ENCODE data around the gene MICU1. TPM values are rescaled to one million over a fixed set of nuclear protein-coding genes. Genes with fewer than 3 reads are reported as not detected.
"Not testable (repeated sequence)": the region's sequence is repeated elsewhere in the genome, so short reads cannot be mapped to it uniquely, and the experiment has no call there.

Gene MICU1
- polyA plus RNA-seq, 3 donors, result 13.7 to 30.9 (median 27.8) TPM

GRCh38 chr10:72329290-72330068 lies 296.4 kb downstream of the MICU1 start:
- WGBS, 3 donors, result 69 to 73% (median 70%) methylated on average over 11 of the region's 11 CpGs

GRCh38 chr10:72328829-72329204 lies 297.1 kb downstream of the MICU1 start:
- H3K27ac ChIP-seq (ENCODE audit: low read depth, low read length), result no peak overlapping the region
- 36 to 53% (median 45%) methylated on average over 5 of the region's 5 CpGs for WGBS, 3 donors

More at GRCh38 chr10:72329290-72330068, 296.4 kb downstream of the MICU1 start:
- H3K27ac ChIP-seq (ENCODE audit: low read depth, low read length), result no peak overlapping the region

- WGBS, 3 donors, result 19 to 37% (median 30%) methylated on average over 14 of the region's 14 CpGs
- no peak overlapping the region for H3K27ac ChIP-seq (ENCODE audit: low read depth, low read length)
Measured at GRCh38 chr10:72328045-72328828, 297.6 kb downstream of the MICU1 start.

- not testable (repeated sequence) for H3K27ac ChIP-seq (ENCODE audit: low read depth, low read length)
- 73 to 85% (median 74%) methylated on average over 32 of the region's 32 CpGs for WGBS, 3 donors
Measured at GRCh38 chr10:72326665-72327603, 298.9 kb downstream of the MICU1 start.

GRCh38 chr10:72325243-72326175 lies 300.4 kb downstream of the MICU1 start:
- WGBS, 3 donors, result 53 to 69% (median 63%) methylated on average over 40 to 49 of the region's 49 CpGs
- not testable (repeated sequence) for H3K27ac ChIP-seq (ENCODE audit: low read depth, low read length)

GRCh38 chr10:72323771-72324191 lies 302.1 kb downstream of the MICU1 start:
- 50 to 54% (median 53%) methylated on average over 12 of the region's 12 CpGs for WGBS, 3 donors
- H3K27ac ChIP-seq (ENCODE audit: low read depth, low read length), result no peak overlapping the region

- H3K27ac ChIP-seq (ENCODE audit: low read depth, low read length), result no peak overlapping the region
- 88 to 91% (median 89%) methylated on average over 10 of the region's 10 CpGs for WGBS, 3 donors
Measured at GRCh38 chr10:72323108-72323749, 302.6 kb downstream of the MICU1 start.

- H3K27ac ChIP-seq (ENCODE audit: low read depth, low read length), result no peak overlapping the region
- 91 to 92% (median 91%) methylated on average over 16 of the region's 16 CpGs for WGBS, 3 donors
Measured at GRCh38 chr10:72322280-72323058, 303.4 kb downstream of the MICU1 start.

GRCh38 chr10:72322030-72322279 lies 303.9 kb downstream of the MICU1 start:
- no peak overlapping the region for H3K27ac ChIP-seq (ENCODE audit: low read depth, low read length)
- WGBS, 3 donors, result 73 to 93% (median 90%) methylated on average over 3 of the region's 3 CpGs

GRCh38 chr10:72321248-72322029 lies 304.4 kb downstream of the MICU1 start:
- peak overlapping the region; percentile 19 for H3K27ac ChIP-seq (ENCODE audit: low read depth, low read length)
- WGBS, 3 donors, result 48 to 78% (median 76%) methylated on average over 13 of the region's 13 CpGs

GRCh38 chr10:72320676-72321247 lies 305.1 kb downstream of the MICU1 start:
- 14 to 36% (median 20%) methylated on average over 12 of the region's 12 CpGs for WGBS, 3 donors
- peak overlapping the region; percentile 19 for H3K27ac ChIP-seq (ENCODE audit: low read depth, low read length)

GRCh38 chr10:72319416-72320254 lies 306.2 kb downstream of the MICU1 start:
- WGBS, 3 donors, result 1 to 4% (median 1%) methylated on average over 52 to 60 of the region's 60 CpGs
- H3K27ac ChIP-seq (ENCODE audit: low read depth, low read length), result peak overlapping the region; percentile 79

- H3K27ac ChIP-seq (ENCODE audit: low read depth, low read length), result peak overlapping the region; percentile 68
- WGBS, 3 donors, result 47 to 69% (median 50%) methylated on average over 10 of the region's 10 CpGs
Measured at GRCh38 chr10:72318418-72319262, 307.2 kb downstream of the MICU1 start.
